ENCODE data around the gene ANGPTL7. TPM values are rescaled to one million over a fixed set of nuclear protein-coding genes. Genes with fewer than 3 reads are reported as not detected.

The ANGPTL7 gene
- polyA plus RNA-seq, 1 donor (not counting 4 experiments of a cell fraction or from before 2014, with no cell fraction given) = not detected

DNA sequence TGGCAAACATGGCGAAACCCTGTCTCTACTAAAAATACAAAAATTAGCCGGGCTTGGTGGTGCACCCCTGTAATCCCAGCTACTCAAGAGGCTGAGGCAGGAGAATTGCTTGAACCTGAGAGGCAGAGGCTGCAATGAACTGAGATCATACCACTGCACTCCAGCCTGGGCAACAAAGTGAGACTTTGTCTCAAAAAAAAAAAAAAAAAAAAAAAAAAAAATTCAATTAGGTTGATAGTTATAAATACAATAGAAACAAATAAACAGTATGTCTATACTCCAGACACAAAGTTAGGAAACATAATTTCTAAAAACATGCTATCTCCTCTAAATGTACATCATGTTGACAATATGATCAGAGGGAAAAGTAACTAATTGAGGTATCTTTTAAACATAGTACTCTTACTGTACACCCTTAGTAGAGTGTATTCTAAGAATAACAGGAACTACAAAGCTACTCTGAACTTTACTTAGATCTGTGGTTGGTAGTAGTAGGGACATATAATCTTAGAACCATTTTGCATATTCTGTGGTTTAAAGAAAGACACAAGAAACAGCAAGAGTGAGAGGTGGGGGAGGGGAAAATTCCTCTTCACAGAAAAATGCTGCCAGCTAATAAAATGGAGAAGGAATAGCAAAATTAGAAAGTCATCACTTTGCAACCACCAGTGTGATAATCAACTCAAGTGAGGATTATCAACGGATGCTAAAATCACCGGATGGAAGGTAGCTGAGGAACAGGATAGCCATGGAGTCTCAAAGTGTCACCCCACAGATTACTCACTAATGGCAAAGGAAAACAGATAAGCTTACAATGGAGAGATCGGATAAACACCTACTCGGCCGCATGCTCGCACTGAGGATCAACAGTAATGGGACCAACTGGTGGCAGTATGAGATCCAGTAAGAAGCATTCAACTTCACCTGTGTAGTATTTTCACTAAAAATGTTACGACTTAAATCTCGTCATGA, 38.2 kb downstream of the ANGPTL7 start:
- H3K9me3 ChIP-seq (ENCODE audit: control insufficient read depth, low read depth, low read length) = no peaks in the 10 kb centered on the region
- H3K4me3 ChIP-seq (ENCODE audit: control insufficient read depth in 2 of 3, extremely low read depth in 1 of 3, insufficient read depth in 2 of 3, low read depth in 1 of 3, low read length in 3 of 3) = no peak overlapping the region
- no peak for TF ChIP-seq EZH2 (IDR thresholded peaks at IDR 0.05; ENCODE audit: low read length)
- TF ChIP-seq, protein P1, sequence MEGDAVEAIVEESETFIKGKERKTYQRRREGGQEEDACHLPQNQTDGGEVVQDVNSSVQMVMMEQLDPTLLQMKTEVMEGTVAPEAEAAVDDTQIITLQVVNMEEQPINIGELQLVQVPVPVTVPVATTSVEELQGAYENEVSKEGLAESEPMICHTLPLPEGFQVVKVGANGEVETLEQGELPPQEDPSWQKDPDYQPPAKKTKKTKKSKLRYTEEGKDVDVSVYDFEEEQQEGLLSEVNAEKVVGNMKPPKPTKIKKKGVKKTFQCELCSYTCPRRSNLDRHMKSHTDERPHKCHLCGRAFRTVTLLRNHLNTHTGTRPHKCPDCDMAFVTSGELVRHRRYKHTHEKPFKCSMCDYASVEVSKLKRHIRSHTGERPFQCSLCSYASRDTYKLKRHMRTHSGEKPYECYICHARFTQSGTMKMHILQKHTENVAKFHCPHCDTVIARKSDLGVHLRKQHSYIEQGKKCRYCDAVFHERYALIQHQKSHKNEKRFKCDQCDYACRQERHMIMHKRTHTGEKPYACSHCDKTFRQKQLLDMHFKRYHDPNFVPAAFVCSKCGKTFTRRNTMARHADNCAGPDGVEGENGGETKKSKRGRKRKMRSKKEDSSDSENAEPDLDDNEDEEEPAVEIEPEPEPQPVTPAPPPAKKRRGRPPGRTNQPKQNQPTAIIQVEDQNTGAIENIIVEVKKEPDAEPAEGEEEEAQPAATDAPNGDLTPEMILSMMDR (optimal IDR thresholded peaks at IDR 0.05 in 1 of 3, IDR thresholded peaks at IDR 0.05 in 1 of 3, conservative IDR thresholded peaks at IDR 0.05 in 1 of 3; ENCODE audit: extremely low read depth in 1 of 3, insufficient read depth in 2 of 3, low read length in 3 of 3) = no peak
- H3K4me1 ChIP-seq (ENCODE audit: control insufficient read depth, extremely low read depth, insufficient read depth, low read length) = no peaks in the 10 kb centered on the region
- DNase-seq (ENCODE audit: low read depth, low spot score) (no peak), FAIRE-seq (no peak)
- H3K9me1 ChIP-seq (ENCODE audit: control insufficient read depth, extremely low read depth, insufficient read depth, low read length) = no peaks in the 10 kb centered on the region
- no peaks in the 10 kb centered on the region for H3K79me2 ChIP-seq (ENCODE audit: control insufficient read depth, insufficient read depth, low read length)
- H2AFZ ChIP-seq (ENCODE audit: control insufficient read depth, low read length) = no peak overlapping the region
- peaks cover 32 to 35% of the 10 kb centered on the region in 2 experiments for H3K36me3 ChIP-seq (ENCODE audit: control insufficient read depth in 2 of 2, extremely low read depth in 1 of 2, insufficient read depth in 2 of 2, low read length in 2 of 2)
- no peak overlapping the region for H3K4me2 ChIP-seq (ENCODE audit: control insufficient read depth, extremely low read depth, insufficient read depth, low read depth, low read length)
- no peak overlapping the region for H3K27ac ChIP-seq (ENCODE audit: control insufficient read depth, insufficient read depth, low read length)
- dilution Hi-C loops (cut with MboI; ENCODE audit: extremely low pct_ligation_motif_present, low sequenced_read_pairs) = no loop called here
- no peak overlapping the region for H3K9ac ChIP-seq (ENCODE audit: control insufficient read depth, extremely low read depth, insufficient read depth, low read length)
- no peaks in the 10 kb centered on the region for H3K27me3 ChIP-seq (ENCODE audit: control insufficient read depth, extremely low read depth, insufficient read depth, low read length)
- no peaks in the 10 kb centered on the region for H4K20me1 ChIP-seq (ENCODE audit: control insufficient read depth, extremely low read depth, insufficient read depth, low read length)

DNA sequence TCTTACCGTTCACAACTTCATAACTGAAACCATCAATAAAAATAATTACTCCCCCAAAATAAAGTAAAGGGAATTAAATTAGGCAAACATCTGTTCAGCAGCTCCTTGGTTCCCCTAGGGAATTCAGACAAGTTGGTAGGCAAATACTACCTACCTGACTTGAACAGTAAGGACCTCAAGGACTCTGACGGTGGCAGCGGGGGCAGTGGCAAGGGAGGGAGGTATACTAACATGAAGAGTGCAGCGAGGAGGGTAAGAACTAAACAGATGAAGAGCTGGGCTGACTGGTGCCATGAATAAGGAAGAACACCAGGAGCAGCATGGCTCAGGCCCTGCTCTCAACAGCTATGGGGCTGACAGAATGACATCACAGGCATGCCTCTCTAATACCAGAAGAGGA, 40.0 kb downstream of the ANGPTL7 start:
- dilution Hi-C loops (cut with MboI; ENCODE audit: extremely low pct_ligation_motif_present, low sequenced_read_pairs) = no loop called here
- Histone ChIP-seq H2AFZ (ENCODE audit: control insufficient read depth, low read length) (no peak overlapping the region), H3K9me1 (ENCODE audit: control insufficient read depth, extremely low read depth, insufficient read depth, low read length) (no peaks in the 10 kb centered on the region), H3K4me1 (ENCODE audit: control insufficient read depth, extremely low read depth, insufficient read depth, low read length) (no peaks in the 10 kb centered on the region), H3K9ac (ENCODE audit: control insufficient read depth, extremely low read depth, insufficient read depth, low read length) (no peak overlapping the region), H3K36me3 (ENCODE audit: control insufficient read depth in 2 of 2, extremely low read depth in 1 of 2, insufficient read depth in 2 of 2, low read length in 2 of 2) (peaks cover 39 to 41% of the 10 kb centered on the region in 2 experiments), H4K20me1 (ENCODE audit: control insufficient read depth, extremely low read depth, insufficient read depth, low read length) (no peaks in the 10 kb centered on the region), H3K27me3 (ENCODE audit: control insufficient read depth, extremely low read depth, insufficient read depth, low read length) (no peaks in the 10 kb centered on the region), H3K4me2 (ENCODE audit: control insufficient read depth, extremely low read depth, insufficient read depth, low read depth, low read length) (no peak overlapping the region), H3K79me2 (ENCODE audit: control insufficient read depth, insufficient read depth, low read length) (no peaks in the 10 kb centered on the region), H3K4me3 (ENCODE audit: control insufficient read depth in 2 of 3, extremely low read depth in 1 of 3, insufficient read depth in 2 of 3, low read depth in 1 of 3, low read length in 3 of 3) (no peak overlapping the region), H3K9me3 (ENCODE audit: control insufficient read depth, low read depth, low read length) (no peaks in the 10 kb centered on the region), H3K27ac (ENCODE audit: control insufficient read depth, insufficient read depth, low read length) (no peak overlapping the region)
- no peak for TF ChIP-seq EZH2 (IDR thresholded peaks at IDR 0.05; ENCODE audit: low read length)
- TF ChIP-seq, protein P1 (optimal IDR thresholded peaks at IDR 0.05 in 1 of 3, IDR thresholded peaks at IDR 0.05 in 1 of 3, conservative IDR thresholded peaks at IDR 0.05 in 1 of 3; ENCODE audit: extremely low read depth in 1 of 3, insufficient read depth in 2 of 3, low read length in 3 of 3) = no peak
- DNase-seq (ENCODE audit: low read depth, low spot score) (no peak), FAIRE-seq (no peak)
